Fibroblast of lung (primary cell): ENCODE data around the gene LMOD2.

ENCODE experiments used
- EZH2 ChIP-seq: IDR thresholded peaks from 2 replicates; pipeline ENCODE4 v1.5.1; 2012; ENCODE audit warnings: low read length, control low read depth, mild to moderate bottlenecking; ENCODE audit errors: missing control alignments
- TF ChIP-seq, protein P1 (sequence below), 2 donors: IDR thresholded peaks in 1 of 2; conservative IDR thresholded peaks in 1 of 2; 1 replicate in 1 of 2; 2 replicates in 1 of 2; pipeline ENCODE4 v1.5.1; 2011 to 2012; ENCODE audit warnings: low read length in 2 of 2, control low read depth in 1 of 2, inconsistent platforms in 1 of 2, low read depth in 1 of 2, mild to moderate bottlenecking in 1 of 2

DNA sequence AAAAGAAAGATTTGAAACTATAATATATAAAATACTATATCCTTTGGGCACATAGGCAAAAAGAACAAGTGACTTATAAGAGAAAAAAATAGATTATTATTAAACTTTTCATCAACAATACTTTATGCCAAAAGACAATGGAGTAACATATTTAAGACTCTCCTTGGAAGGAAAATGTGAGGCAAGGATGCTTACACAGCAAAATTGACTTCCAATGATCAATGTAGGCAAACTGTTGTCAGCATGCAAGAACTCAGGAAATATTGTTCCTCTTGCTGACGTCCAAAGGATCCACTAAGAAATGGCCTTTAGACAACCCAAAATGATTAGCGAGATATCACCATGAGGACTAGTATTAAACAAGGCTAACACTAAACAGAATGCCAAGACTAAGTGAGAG, 22.9 kb upstream of the LMOD2 start:
- TF ChIP-seq, protein P1, sequence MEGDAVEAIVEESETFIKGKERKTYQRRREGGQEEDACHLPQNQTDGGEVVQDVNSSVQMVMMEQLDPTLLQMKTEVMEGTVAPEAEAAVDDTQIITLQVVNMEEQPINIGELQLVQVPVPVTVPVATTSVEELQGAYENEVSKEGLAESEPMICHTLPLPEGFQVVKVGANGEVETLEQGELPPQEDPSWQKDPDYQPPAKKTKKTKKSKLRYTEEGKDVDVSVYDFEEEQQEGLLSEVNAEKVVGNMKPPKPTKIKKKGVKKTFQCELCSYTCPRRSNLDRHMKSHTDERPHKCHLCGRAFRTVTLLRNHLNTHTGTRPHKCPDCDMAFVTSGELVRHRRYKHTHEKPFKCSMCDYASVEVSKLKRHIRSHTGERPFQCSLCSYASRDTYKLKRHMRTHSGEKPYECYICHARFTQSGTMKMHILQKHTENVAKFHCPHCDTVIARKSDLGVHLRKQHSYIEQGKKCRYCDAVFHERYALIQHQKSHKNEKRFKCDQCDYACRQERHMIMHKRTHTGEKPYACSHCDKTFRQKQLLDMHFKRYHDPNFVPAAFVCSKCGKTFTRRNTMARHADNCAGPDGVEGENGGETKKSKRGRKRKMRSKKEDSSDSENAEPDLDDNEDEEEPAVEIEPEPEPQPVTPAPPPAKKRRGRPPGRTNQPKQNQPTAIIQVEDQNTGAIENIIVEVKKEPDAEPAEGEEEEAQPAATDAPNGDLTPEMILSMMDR (conservative IDR thresholded peaks at IDR 0.05 in 1 of 2, IDR thresholded peaks at IDR 0.05 in 1 of 2; ENCODE audit: low read depth in 1 of 2, low read length in 2 of 2) = no peak
- TF ChIP-seq EZH2 = no peak
